AG09309 (cell line): ENCODE data around the gene KLHL33.
"Not testable (repeated sequence)": the region's sequence is repeated elsewhere in the genome, so short reads cannot be mapped to it uniquely, and the experiment has no call there.

Experiments used
- DNase-seq: peaks from one replicate; pipeline ENCODE4 v3.0.0-alpha.2; 2010; ENCODE audit warnings: low read depth
- H3K4me3 ChIP-seq: 2 replicates; pipeline ENCODE4 v1.5.1; 2011; ENCODE audit warnings: mild to moderate bottlenecking, low read depth, low read length, moderate library complexity; ENCODE audit not compliant: control insufficient read depth
- TF ChIP-seq, protein P1 (sequence below): IDR thresholded peaks from 2 replicates; pipeline ENCODE4 v1.5.1; 2011; ENCODE audit warnings: mild to moderate bottlenecking, low read depth, low read length, inconsistent platforms; ENCODE audit not compliant: insufficient read depth, control insufficient read depth; ENCODE audit errors: missing control alignments

Gene KLHL33

DNA sequence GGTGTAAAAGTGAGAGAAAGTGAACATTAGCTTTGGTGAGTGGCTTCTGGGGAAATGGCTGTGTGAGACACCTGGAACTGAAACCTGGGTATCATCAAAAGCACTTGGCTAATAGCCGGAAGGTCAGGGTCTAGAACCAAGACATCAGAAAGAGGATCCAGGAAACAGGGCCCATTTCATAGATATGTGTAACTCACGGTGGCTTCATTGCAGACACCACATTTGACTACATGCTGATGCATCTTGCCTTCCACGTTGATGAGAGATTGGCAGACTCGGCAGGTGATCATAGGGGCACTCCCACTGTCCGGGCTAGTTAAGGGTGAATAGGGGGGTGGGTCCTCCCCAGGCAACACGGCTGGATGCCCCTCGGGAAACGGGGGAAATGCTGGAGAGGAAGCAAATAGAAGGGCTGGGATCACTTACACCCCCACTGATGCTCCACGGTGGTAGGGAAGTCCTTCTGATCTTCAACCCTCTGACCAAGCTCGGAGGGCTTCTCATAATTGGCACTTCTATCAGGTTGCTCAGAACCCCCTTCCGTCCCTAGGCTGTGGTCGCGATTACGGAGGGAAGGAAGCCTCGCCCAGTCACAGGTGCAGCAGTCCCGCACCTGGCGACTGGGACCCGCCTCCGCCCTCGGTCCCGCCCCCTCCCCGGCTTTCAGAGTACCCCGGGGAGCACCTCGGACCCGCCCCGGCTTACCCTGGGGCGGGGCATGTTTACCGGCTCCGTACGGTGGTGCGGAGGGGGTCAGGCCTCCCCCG, 24.7 kb upstream of the KLHL33 start:
- DNase-seq = no peak
- TF ChIP-seq, protein P1, sequence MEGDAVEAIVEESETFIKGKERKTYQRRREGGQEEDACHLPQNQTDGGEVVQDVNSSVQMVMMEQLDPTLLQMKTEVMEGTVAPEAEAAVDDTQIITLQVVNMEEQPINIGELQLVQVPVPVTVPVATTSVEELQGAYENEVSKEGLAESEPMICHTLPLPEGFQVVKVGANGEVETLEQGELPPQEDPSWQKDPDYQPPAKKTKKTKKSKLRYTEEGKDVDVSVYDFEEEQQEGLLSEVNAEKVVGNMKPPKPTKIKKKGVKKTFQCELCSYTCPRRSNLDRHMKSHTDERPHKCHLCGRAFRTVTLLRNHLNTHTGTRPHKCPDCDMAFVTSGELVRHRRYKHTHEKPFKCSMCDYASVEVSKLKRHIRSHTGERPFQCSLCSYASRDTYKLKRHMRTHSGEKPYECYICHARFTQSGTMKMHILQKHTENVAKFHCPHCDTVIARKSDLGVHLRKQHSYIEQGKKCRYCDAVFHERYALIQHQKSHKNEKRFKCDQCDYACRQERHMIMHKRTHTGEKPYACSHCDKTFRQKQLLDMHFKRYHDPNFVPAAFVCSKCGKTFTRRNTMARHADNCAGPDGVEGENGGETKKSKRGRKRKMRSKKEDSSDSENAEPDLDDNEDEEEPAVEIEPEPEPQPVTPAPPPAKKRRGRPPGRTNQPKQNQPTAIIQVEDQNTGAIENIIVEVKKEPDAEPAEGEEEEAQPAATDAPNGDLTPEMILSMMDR = no peak
- peak overlapping the region; percentile 59 for H3K4me3 ChIP-seq

DNA sequence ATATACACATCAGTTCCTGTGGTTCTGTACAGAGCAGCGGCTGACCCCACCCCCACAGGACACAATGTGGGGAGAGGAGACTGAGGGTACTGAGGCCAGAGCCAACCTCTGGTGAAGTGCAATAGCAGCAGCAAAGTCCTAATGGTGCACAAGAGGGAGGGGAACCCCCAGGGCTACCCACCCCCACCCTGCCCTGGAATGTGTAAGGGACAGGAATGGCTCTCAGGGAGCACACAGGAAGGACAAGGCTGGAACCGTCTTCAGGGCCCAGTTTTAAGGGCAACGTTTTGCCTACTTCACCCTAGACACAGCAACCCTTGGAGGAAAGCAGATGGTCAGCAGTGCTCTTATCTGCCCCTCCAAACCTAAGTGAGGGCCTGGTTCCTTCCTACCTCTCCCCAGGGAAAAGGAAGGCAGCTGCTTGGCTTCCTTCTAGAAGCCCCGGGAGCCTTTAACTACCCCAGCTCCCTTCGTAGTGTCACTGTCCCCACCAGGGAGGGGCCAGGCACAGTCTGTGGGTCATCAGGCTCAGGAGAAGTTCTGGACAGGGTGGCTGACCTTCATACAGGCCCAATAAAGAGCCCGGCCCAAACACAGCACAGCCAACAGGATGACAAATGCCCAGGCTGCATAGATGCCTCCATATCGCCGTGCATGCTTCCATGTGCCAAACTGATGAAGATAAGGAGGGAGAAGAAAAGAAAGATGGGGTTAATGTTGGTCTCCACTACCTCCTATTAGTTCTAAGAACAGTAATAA, 22.2 kb upstream of the KLHL33 start:
- no peak for DNase-seq
- no peak overlapping the region for H3K4me3 ChIP-seq
- TF ChIP-seq, protein P1 = no peak

DNA sequence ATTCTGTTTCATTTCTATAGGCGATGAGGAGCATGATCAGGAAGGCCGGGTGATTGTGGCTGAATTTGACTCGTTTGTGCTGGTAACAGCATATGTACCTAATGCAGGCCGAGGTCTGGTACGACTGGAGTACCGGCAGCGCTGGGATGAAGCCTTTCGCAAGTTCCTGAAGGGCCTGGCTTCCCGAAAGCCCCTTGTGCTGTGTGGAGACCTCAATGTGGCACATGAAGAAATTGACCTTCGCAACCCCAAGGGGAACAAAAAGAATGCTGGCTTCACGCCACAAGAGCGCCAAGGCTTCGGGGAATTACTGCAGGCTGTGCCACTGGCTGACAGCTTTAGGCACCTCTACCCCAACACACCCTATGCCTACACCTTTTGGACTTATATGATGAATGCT, 21.0 kb upstream of the KLHL33 start:
- TF ChIP-seq, protein P1 = no peak
- no peak overlapping the region for H3K4me3 ChIP-seq
- no peak for DNase-seq

DNA sequence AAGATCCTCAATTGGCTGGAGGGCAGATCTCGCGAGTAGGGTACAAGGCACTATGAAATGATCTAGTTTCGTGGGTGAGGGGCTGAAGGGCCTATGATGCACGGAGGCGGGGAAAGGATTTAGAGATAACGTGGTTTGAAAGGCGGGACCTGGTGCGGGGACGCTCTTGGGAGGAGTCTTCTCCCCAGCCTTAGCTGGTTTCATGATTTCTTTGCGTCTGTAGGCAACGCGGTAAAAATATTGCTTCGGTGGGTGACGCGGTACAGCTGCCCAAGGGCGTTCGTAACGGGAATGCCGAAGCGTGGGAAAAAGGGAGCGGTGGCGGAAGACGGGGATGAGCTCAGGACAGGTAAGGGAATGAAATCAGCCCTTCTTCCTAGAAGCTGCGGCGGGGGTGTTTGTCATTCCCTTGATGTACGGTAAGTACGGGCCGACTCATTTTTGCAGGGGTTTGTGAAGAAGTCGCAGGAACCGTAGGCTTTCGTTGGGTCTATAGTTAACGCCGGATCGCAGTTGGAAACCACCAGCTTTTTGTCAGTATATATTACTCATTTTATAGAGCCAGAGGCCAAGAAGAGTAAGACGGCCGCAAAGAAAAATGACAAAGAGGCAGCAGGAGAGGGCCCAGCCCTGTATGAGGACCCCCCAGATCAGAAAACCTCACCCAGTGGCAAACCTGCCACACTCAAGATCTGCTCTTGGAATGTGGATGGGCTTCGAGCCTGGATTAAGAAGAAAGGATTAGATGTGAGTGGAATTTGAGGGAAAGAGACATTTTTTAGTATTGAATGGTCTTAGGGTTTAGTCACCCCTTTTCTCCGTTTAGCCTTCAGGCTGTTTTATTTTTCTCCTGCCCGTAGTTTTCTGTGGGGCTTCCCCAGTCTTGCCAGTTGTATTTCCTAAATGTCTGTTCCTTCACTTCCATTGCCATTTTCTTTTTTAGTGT, 19.7 kb upstream of the KLHL33 start:
- DNase-seq = peak; percentile 66
- peak overlapping the region; percentile 88 for H3K4me3 ChIP-seq
- TF ChIP-seq, protein P1 = no peak

DNA sequence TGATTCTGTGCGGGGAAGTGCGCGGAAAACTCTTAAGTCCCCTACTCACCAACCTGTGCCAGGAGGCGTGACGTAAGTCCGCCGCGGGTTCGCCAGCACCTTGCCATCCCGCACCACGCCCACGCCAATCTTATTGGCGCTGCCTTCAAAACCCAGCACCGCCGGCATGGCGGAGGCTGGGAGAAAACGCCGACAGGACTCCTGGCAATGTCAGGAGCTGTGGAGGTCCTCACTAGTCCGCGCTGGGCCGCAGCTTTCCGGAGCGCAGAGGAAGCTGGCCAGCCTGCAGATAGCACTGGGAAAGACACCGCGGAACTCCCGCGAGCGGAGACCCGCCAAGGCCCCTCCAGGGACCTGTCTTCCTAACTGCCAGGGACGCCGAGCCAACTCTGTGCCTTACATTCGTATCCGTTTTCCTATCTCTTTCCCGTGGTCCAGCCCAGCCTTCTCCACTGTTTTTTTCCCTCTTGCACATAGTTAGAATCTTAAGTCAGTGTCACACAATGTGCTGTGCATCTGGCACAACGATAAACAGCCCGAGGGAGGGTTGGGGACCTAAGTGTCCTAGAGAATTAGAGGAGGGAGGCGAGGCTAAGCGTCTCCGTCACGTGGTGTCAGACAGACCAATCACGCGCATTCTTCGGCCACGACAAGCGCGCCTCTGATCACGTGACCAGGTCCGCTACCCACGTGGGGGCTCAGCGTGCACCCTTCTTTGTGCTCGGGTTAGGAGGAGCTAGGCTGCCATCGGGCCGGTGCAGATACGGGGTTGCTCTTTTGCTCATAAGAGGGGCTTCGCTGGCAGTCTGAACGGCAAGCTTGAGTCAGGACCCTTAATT, 18.8 kb upstream of the KLHL33 start, which contains the start of the genes APEX1 and OSGEP:
APEX1 (plus strand) TSS at position 711 of the 839 bp plus-strand sequence. CDS start 420 bp downstream, outside the sequence.
OSGEP (minus strand) TSS at position 297 of the 839 bp plus-strand sequence; CDS start at position 168, 129 bp downstream.
- DNase-seq = peak; percentile 95
- H3K4me3 ChIP-seq = peak within 1 kb of the TSS; percentile 88
- TF ChIP-seq, protein P1 = no peak

DNA sequence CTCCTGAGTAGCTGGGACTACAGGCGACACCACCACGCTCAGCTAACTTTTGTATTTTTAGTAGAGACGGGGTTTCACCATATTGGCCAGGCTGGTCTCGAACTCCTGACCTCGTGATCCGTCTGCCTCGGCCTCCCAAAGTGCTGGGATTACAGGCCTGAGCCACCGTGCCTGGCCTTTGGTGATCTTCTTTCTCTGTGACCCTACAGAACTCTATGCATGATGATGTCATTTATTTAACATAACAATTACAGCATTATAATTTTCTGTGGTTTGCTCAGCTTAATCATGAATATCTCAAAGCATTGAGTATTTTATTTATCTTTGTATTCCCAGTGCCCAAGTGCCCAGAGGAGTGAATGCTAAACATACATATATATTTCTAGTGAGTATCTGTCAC, 16.9 kb upstream of the KLHL33 start:
- DNase-seq, H3K4me3 ChIP-seq: not testable (repeated sequence)
